ENCODE data around the gene GATAD2A.

DNA sequence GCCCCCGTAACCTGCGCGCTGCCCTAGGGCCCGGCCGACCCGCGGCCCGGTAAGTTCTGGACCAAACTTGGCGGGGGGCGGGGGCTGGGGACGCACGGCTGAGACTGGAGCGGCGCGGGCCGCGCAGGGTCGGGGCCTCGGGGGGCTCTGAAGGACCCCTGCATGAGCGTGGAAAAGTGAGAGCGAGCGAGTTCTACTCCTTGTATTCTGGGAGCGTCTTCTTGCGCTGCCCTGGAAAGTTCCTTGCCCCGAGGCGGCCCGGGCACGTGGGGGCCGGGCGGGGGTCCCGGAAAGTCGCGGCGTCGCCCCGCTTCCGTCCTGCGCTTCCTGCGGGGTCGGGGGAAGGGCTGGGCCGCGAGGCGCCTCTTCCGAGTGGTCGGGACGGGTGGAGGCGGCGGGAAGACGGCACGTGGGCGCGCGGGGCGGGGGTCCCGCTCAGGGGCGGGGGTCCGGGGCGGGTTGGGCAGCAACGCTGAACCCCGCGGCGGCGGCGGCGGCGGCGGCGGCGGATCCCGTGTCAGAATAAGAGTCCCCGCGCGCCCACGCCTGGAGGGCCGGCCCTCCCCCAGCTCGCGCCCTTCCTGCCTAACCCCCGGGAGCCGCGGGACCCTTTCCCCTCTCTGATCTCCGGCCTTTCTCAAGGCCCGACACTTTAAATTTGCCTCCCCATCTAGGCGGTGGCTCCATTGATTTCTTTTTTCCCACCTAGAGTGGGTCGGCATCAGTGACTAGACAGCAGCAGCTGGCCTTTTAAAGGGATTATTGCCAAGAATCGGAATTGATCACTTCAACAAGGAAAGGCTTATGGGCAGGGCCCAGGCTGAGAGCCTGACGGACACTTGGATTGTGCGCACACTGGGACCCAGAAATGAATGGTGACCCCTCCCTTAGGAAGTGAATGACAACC, 749 bp downstream of the GATAD2A start:
- TF ChIP-seq, protein P1, sequence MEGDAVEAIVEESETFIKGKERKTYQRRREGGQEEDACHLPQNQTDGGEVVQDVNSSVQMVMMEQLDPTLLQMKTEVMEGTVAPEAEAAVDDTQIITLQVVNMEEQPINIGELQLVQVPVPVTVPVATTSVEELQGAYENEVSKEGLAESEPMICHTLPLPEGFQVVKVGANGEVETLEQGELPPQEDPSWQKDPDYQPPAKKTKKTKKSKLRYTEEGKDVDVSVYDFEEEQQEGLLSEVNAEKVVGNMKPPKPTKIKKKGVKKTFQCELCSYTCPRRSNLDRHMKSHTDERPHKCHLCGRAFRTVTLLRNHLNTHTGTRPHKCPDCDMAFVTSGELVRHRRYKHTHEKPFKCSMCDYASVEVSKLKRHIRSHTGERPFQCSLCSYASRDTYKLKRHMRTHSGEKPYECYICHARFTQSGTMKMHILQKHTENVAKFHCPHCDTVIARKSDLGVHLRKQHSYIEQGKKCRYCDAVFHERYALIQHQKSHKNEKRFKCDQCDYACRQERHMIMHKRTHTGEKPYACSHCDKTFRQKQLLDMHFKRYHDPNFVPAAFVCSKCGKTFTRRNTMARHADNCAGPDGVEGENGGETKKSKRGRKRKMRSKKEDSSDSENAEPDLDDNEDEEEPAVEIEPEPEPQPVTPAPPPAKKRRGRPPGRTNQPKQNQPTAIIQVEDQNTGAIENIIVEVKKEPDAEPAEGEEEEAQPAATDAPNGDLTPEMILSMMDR (IDR thresholded peaks at IDR 0.05; ENCODE audit: borderline replicate concordance, extremely low read depth, low read length, poor library complexity, severe bottlenecking): no peak
- TF ChIP-seq EZH2 (IDR thresholded peaks at IDR 0.05; ENCODE audit: borderline replicate concordance, low read depth, low read length, severe bottlenecking): no peak

All from DND-41 (cell line).